Stromal cell of bone marrow (primary cell): ENCODE measurements around the gene STXBP6.

Experiments used
- DNase-seq: peaks from one replicate; pipeline ENCODE4 v3.0.0-alpha.2; 2012; ENCODE audit warnings: low read depth

Gene STXBP6

DNA sequence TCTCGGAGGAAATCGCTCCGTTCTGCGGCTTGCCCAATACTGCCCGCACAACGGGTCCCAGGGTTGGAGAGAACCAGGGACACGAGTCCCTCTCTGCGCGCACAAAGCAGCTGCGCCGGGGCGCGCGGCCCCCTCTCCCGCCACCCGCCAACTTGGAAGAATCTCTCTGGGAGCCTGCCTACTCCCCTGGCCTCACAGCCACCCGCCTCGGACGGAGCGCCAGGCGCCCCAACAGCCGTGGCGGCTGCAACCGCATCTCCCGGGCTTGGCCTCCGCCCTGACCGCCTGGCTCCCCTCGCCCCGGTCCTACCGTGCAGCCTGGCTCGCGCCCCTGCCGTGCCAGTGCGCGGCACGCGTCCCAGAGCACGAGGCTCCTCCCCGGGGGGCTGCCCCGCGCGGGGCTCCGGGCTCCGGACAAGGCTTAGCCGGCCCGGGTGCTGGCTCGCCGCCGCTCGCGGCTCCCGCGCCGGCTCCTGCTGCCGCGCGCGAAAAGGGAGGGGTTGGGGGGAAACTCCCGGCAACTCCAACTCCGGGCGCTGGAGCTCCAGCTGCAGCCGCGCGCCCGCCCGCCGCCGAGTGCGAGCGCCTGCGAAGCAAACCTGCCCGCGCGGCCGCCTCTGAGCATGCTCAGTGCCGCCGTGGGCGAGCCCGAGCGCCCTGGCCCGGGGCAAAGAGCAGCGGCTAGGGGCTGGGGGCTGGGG is at the start of gene STXBP6:
TSS of gene STXBP6 (minus strand) at position 580 of the 701 bp plus-strand sequence. CDS start 75,329 bp downstream, outside the sequence.
- DNase-seq = peak; percentile 33

DNA sequence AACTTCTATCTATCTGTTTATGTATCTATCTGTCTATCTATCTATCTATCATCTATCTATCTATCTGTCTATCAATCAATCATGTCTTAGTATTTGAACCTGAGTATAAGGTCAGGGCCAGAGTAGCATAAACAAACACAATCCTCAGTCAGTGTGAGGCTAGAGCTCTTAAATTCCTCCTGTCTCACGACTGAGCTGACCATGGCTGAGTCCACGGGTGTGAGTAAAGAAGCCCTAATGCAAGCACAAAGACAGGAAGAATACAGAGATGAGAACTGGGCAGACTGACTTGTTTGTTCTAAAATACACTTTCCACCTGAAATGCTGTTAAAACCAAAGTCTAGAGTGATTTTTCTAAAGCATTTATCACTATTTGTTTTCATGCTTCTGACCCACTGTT is 47.2 kb upstream of the STXBP6 start:
- no peak for DNase-seq

DNA sequence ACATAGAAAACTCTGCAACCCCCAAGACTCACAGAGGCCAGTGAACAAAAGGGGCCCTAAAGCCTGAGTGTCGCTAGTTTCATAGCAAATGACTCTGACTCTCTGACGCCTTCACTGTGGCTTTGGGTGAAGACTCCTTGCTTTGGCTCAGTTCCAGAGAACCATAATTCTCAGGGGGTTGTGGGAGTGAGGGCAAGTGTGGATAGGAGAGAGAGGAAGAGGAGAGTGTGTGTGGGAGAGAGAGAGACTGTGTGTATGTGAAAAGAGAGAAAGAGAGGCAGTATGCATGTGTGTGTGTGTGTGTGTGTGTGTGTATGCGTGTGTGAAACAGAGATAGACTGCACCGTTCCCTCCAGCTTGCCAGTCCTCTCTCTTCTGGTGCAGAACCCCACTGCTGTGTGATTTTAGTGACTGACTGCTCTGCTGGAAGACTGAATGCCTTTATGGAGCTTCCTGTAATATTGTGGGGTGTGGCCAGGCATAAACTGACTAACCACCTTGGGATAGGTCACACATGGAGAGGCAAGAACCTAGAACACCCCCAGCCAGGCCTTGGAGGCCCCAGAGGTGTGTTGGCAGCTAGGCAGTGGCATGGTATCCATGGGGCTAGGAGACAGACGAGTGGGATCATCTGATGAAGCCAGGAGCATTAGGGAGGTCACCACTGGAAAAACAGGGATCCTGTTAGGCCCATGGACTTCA is 45.9 kb upstream of the STXBP6 start:
- DNase-seq = no peak

DNA sequence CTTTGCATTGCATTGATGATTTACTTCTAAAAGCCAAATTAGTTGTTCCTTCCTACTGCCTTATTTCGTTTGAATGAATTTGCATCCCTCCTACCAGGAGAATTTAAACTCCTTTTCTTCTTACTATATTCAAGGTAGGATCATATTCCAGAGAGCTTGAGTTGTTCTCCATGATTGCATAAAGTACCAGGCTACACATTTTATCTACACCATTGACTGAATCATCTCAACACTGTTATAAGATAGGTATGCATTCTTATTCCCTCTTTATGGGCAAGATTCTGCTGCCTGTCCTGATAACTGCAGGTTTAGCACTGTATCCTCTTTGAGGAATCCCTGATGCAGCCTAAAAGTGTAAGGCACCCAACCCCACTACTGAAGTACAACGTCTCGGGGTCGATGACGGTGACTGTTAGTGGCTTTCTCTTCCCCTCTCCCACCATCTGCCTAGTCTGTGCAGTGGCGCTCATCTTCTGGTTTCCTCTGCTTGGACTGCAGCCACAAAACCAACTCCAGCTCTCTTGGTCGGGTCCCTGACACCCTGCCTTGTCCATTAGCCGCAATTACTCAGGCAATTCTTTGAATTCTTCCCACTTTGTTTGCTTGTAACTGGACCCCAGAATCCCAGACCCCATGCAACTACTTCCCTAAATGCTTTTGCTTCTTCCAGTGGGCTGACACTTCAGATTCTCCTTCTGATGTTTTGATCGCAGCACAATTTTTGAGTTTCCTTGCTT is 44.4 kb upstream of the STXBP6 start:
- DNase-seq = no peak

DNA sequence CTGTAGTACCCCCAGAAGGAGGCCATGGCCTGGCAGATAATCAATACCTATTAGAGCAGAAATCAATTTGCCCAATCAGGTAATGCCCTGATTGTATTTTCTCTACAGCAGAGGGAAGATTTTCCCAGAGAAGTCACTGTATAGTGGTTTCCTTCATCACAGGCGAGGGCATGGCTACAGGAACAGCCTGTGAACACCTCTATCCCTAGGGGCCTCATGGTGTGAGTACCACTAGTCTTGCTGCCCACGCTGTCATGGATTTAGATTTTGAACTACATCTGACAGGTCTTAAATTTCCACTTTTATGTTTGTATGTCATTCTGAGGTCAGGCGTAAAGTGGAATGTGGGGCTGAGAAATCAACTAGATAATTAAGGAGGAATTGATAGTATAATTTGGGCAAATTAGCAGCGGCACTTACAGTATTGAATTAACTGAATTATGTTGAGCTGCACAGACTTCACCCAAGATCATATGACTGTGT is 42.4 kb upstream of the STXBP6 start:
- no peak for DNase-seq

DNA sequence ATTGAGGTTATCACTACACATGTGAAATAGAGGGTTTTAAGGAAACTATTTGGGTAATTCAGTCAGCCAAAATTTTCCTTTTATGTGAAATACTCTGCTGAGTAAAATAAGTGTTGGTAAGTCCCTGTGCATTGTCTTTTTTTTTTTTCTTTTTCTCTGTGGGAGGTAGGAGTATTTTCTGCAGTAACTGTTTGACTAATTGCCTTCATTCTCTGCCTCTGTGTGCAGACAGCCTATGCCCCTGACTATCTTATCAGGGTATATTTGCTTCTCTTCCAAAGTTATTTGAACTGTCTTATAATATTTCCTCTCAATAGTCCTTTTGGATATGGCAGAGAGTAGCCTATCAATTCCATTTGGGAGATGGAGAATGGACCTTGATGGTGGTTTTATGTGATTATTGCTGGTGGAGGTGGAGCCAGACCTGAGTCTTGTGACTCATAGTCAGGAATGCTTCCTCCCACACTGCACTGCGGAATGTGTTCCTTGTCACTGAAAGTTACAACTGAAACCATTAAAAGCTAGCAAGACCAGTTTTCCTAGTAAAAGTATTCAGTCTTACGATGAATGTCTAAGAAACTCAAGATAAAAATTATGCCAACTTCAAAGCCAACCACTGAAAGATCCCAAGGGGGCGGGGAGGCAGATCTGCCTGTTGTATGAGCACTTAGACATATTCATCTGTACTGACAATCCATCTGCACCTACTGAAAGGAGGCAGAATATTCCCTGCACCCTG is 40.9 kb upstream of the STXBP6 start:
- DNase-seq = no peak

DNA sequence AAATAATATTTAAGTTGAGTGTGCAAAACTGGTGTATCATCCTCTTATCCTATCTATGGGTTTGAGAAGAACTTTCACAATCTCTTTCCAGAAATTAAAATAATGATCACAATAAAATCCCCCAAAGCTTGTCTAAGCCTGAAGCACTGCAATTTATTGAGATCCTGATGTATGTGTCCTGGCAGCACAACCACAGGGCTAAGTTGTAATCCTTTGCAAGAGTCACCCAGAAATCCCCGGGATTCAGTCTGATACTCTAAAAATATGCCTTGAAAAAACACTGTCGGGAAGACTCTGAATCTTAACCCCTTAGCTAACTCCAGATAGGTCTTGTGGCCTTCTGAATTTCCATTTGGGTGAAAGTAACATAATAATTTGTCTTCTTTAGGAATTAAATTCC is 40.3 kb upstream of the STXBP6 start:
- no peak for DNase-seq

DNA sequence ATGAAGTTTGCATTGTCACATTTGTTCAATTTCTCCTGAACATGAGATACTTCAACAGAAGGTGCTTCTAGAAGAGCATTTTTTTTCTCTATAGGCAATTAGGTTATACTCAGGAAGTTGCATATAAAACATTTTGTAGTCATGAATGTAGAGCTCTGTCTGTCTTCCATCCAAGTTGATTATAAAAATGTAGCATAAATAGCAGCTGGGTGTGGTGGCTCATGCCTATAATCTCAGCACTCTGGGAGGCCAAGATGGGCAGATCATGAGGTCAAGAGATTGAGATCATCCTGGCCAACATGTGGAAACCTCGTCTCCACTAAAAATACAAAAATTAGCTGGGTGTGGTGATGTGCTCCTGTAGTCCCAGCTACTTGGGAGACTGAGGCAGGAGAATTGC is 39.5 kb upstream of the STXBP6 start:
- no peak for DNase-seq

DNA sequence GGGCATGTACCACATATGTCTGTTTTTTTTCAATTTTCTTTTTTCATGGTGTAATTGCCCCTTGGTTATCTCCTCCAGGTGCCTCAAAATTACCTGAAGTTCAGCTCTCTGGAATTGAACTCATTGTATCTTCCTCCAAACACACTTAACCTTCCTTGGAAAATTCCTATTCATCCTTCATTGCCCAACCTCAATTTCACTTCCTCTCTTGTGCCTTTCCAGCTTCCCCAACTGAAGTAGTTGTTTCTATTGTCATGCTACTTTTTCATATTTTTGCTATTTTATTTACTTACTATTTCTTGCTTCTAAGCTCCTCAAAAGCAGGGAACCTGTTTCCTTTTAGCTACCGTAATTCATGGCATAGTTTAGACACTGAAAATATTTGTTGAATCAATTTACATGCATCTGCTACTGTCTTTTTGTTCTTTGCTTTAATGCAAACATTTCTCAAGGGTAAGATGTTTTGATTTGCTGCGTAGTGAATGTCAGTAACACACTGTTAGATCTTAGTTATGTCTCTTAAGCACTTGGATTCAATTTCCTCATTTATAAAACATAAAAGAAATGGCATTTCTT is 37.0 kb upstream of the STXBP6 start:
- no peak for DNase-seq

DNA sequence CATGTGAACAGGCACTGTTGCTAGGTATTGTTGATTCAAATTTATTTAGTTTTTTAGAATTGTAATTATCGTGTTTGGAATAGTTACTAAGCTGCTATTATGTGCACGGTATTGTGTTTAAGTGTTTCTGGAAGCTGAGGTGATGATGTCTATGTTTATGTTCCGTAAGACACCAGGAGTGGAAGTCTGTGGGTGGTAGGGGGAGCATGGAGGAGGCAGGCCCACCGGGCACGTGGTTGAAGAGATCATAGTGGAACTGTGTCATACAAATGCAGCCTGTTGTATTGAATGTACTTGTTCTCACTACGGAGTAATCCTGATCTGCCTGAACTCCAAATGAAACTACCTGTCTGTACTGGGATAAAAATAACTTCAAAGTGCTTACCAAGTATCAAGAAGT is 36.1 kb upstream of the STXBP6 start:
- DNase-seq = no peak

DNA sequence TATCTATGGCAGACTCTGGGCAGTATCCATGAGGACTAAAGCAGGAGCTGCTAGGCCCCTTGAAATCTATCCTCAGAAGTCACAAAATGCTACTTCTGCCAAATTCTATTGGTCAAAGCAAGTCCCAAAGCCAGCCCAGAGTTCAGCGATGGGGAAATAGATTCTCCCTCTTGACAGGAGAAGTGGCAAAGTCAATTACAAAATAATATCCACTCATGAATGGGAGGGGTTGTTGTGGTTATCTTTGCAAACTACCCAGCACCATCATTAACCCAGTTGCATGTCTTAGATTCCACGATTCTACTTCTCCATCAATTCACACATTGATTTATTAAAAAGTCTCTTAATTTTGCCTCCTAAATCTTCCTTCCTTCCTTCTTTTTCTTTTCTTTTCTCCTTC is 30.7 kb upstream of the STXBP6 start:
- DNase-seq = no peak

DNA sequence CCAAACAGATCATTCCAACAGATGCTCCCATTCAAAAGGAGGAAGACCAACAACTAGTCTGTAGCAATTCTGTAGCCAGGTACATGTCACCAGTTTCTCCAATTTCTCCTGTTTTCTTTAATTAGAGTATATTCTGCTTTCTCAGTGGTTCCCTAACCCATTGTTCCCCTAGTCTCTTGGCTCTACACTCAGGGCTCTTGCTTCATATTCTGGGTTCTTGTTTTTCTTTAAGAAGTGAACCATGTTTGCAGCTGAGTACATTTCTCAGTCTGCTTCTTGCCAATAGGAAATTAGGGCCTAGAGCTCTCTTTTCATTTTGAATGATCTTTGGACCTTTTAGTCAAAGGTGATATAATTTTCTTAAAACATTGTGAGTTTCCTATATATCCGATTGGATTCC is 29.4 kb upstream of the STXBP6 start:
- DNase-seq = no peak

DNA sequence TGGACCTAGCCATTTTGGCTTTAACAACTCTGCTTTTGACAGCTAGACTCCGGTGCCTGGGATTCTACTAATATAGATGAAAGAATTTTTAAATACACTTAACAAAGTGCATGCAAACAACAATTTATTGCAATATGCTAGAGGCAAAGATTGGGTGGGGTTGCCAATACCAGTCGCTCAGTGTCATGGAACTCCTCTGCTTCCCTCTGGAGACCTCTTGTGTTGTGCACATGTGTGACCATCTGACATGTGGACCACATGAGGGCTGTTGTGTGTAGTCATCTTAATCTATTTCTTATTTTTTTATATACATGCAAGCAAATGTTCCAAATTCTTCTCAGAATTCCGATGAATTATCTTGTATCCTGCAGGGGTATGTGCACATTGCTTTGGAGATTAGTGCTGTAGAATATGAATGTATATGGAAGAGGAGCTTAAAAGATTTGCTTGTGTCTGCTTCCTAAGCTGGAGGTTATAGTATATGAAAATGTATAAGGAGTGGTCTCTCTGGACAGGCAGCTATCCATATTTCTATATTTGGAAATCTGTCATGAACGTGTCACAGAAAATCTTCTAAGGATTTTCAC is 24.2 kb upstream of the STXBP6 start:
- no peak for DNase-seq

DNA sequence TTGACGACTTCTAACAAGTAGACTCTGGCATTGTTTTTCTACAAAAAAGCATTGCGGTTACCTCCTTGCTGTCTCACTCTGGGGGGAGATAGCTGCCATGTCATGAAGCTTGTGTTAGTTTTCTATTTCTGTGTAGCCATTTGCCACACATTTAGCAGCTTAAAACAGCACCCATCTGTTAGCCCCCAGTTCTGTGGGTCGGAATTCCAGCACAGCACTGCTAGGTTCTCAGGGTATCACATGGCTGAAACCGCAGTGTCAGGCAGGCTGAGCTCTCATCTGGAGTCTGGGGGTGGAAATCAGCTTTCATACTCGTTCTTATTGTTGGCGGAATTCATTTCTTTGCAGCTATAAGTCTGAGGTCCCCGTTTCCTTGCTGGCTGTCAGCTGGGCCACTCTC is 19.9 kb upstream of the STXBP6 start:
- DNase-seq = no peak

DNA sequence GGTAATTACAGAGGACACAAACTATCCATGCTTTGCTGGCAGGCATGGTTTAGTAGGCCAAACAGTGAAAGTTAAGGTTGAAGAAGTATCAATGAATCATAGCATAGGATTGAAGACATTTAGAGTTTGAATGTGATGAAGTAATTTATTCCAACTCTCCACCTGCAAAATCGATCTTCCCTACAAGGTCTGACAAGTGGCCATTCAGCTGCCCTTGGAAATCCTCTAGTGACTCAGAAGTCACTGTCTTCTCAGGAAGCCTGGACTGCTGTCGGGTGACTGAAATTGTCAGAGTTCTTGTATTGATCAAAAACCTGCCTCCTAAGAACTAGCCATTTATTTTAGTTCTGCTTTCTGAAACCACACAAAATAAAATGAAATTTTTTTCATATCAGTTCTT is 17.7 kb upstream of the STXBP6 start:
- no peak for DNase-seq

DNA sequence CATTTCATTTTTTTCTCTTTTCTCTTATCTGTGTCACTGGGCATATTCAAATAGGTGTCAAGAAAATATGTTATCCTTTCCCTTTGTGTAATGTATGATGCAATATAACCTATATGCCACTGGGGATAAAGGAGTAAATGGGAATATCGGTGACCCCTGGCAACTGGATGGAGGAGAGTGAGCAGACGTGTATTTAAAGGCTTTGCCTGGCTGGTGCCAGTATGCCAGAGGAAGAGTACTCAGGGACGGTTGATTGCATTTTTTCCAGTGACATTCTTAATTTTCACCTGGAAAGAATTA is 12.0 kb upstream of the STXBP6 start:
- no peak for DNase-seq

DNA sequence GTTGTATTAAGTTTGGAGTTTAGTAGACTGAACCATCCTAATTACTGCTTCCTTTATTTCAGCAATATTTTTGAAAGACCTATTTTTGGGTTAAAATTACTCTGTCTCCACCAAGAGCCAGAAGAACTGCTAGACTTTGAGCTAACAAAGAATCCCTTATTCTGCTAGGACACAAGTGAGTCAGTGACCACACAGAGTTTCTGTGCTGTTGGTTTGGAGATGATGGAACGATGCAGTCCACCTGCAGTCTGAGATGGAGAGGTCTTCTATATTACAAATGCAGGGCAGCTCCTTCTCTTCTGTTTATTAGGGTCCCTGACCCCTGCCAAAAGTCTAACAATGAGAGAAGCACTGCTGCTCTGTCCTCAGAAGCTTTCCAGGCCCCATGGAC is 6.7 kb upstream of the STXBP6 start:
- no peak for DNase-seq

DNA sequence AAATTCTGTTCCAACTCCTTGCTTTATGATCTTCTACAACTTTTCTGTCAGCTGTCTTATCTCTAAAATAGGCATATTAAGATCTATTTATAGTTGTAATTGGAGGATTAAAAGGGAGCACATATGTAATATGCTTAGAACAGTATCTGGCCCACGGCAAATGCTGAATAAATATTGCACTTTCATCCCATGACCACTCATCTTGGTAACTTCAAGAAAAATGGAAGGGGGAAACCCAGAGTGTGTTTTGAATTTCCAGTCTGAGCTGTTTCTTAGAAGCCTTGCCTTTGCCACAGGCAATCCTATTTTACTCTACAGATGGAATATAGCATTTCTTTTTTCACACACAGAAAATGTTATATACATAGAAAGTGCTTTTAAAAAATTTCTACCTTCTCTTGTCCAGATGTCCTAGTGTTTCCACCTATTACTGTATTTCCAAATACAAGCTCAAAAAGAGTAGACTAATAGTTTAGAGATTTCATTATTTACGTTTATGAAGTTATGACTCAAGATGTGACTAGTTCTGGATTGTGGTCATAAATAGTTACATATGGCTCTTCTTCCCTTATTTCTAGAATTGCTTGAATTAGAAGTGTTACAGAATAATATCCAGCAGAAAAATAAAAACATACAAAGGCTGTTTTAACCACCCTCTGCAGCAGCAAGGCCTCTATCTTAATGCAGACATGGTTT is 6.2 kb upstream of the STXBP6 start:
- DNase-seq = no peak

DNA sequence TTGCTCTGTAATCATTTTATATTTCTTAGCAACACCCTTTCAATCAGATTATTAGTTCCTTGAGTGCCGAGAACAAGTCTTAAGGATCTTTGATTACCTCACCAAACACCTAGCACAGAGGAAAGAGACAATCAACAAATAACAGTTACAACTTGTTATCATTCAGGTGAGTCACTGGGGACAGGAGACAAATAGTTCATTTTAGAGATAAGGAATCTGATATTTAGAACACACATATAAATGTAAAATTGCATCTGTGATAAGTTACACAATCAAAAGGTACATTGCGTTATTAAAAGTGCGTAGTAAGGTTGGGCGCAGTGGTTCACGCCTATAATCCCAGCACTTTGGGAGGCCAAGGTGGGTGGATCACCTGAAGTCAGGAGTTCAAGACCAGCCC is 5.1 kb upstream of the STXBP6 start:
- DNase-seq = no peak

DNA sequence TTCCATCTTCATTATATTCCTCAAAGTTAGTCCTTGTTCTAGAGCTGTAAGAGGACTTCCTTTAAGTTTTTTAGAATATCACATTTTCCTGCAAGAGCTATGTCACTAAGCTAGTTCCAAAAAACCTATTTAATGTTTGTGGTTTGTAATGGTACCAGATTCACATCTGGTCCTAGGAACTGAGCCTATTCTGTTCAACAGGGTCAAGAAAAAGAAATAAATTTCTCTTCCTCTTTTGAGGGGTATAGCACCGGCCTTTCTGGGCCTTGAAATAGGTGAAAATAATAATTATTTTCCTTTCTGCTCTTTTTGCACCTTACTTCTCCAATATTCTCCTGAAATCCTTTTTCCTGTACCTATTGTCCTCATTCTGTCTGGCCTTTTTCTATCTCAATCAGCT is 3.6 kb upstream of the STXBP6 start:
- no peak for DNase-seq

DNA sequence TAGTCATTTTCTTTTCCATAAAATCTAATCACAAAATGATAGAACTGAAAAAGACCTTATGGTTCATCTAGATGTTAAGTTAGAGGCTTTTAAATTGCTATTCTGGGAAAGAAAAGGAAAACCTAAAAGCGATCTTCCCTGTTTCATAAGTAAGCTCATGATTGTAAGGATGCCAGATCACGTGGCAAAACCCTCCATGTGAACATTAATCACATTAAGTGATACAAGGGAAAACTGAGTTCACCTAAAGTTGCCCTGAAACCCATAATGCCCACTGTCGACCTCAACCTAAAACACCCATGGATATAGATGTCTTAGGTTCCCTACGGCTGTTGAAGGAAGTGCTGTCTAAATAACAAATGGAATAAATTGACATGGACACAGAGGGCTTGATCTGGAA is 3.0 kb upstream of the STXBP6 start:
- DNase-seq = no peak
